IPS-18a (cell line): Measurements from ENCODE around the gene EME2.

Source experiments
- H3K27ac ChIP-seq: one replicate; pipeline ENCODE4 v1.5.1; 2013; ENCODE audit warnings: low read length
- H3K27me3 ChIP-seq: one replicate; pipeline ENCODE4 v1.6.1; 2013; ENCODE audit warnings: mild to moderate bottlenecking, low read length; ENCODE audit not compliant: control insufficient read depth, insufficient read depth
- H3K36me3 ChIP-seq: one replicate; pipeline ENCODE4 v1.6.1; 2013; ENCODE audit warnings: low read depth, low read length; ENCODE audit not compliant: control insufficient read depth
- H3K4me1 ChIP-seq: one replicate; pipeline ENCODE4 v1.6.1; 2013; ENCODE audit warnings: low read depth, low read length; ENCODE audit not compliant: control insufficient read depth
- H3K4me3 ChIP-seq: one replicate; pipeline ENCODE4 v1.5.1; 2013; ENCODE audit warnings: low read length
- H3K9ac ChIP-seq: one replicate; pipeline ENCODE4 v1.6.1; 2013; ENCODE audit warnings: mild to moderate bottlenecking, low read length, moderate library complexity
- H3K9me3 ChIP-seq: one replicate; pipeline ENCODE4 v1.6.1; 2013; ENCODE audit warnings: low read depth, low read length; ENCODE audit not compliant: control insufficient read depth

The EME2 gene

DNA sequence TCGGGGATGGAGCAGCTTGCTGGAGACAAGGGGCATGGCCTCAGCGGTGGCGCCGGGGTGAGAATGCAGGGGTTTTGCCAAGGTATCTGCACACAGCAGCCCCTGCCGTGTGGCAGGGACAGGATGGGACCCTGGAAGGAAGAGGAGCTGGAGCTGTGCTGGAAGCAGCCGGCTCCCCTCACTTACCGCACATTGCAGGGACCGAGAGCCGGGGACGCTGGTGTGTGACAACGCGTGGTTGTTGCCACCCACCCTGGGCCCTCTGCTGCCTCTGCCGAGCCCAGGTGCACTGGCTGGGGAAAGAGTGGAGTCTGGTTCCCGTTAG, 13.2 kb downstream of the EME2 start:
- H3K4me3 ChIP-seq = no peak overlapping the region
- H3K9ac ChIP-seq = no peak overlapping the region
- H3K4me1 ChIP-seq = no peaks in the 10 kb centered on the region
- no peaks in the 10 kb centered on the region for H3K27me3 ChIP-seq
- H3K36me3 ChIP-seq = peaks cover 9% of the 10 kb centered on the region
- no peak overlapping the region for H3K27ac ChIP-seq
- H3K9me3 ChIP-seq = no peaks in the 10 kb centered on the region

DNA sequence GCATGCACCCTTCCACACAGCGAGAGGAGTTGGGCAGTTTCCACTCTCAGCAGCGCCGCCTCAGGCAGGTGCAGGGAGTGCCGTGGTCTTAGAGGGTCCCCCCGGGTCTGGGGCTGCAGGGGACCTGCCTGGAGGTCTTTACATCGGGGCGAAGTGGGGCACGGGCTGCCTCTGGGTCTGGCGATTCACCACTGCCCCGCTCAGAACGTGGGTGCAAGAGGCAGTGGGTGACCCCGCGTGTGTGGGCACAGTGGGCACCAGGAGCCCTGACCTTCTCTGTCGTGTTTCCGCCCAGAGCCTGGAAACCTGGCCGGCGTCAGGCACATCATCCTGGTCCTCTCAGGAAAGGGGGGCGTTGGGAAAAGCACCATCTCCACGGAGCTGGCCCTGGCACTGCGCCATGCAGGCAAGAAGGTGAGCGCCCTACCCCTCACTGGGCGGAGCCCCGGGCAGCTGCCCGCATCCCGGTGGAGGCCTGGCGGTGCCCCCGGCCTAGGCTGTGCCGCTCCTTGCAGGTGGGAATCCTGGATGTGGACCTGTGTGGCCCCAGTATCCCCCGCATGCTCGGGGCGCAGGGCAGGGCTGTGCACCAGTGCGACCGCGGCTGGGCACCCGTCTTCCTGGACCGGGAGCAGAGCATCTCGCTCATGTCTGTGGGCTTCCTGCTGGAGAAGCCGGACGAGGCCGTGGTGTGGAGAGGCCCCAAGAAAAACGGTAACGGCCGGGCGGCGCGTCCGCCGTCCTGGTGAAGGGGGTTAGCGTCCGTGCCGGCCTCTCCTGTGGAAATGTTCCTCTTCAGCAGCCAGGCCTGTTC, 13.8 kb downstream of the EME2 start:
- H3K4me1 ChIP-seq = no peaks in the 10 kb centered on the region
- peaks cover 9% of the 10 kb centered on the region for H3K36me3 ChIP-seq
- H3K27me3 ChIP-seq = no peaks in the 10 kb centered on the region
- no peak overlapping the region for H3K4me3 ChIP-seq
- H3K9me3 ChIP-seq = no peaks in the 10 kb centered on the region
- no peak overlapping the region for H3K27ac ChIP-seq
- no peak overlapping the region for H3K9ac ChIP-seq

DNA sequence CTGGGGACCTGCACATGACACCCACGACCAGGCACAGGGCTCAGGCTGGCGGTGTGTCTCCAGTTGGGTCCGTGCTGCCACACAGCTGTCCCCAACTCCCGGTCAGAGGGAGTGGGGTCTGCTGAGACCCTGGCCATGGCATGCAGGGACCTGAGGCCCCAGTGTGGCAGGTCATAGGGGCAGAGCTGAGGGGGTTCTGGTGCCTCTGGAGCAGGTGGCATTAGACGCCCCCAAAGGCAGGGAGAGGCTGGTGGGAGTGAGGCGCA, 14.4 kb downstream of the EME2 start:
- no peak overlapping the region for H3K4me3 ChIP-seq
- H3K9me3 ChIP-seq = no peaks in the 10 kb centered on the region

DNA sequence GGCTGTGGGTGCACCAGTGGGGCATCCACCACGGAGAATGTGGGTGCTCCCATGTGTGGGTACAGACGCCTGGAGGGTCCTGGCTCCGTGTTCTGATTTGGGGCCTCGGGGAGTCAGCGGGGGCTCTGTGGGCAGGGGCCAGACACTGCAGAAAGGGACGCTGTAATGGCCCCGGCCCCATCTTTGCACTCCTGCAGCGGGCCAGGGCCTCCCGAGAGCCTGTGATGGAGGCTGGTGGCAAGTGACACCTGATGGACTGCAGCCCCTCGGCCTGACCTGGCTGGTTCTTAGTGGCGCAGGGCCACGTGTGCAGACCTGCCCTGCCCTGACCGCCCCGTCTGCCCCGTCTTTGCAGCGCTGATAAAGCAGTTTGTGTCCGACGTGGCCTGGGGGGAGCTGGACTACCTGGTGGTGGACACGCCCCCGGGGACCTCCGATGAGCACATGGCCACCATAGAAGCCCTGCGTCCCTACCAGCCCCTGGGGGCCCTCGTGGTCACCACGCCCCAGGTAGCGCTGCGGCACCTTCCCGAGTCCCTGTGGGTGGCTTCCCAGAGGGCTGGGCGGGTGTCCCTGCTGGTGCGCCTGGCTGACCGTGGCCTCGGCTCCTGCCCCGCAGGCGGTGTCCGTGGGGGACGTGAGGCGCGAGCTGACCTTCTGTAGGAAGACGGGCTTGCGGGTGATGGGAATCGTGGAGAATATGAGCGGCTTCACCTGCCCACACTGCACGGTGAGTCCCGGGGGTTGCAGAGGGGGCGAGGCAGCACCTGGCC, 14.9 kb downstream of the EME2 start:
- Histone ChIP-seq H3K36me3 (peaks cover 9% of the 10 kb centered on the region), H3K27me3 (no peaks in the 10 kb centered on the region), H3K4me1 (no peaks in the 10 kb centered on the region), H3K27ac (no peak overlapping the region), H3K9ac (no peak overlapping the region), H3K4me3 (no peak overlapping the region), H3K9me3 (no peaks in the 10 kb centered on the region)

More for the DNA sequence above, 14.4 kb downstream of the EME2 start:
- Histone ChIP-seq H3K27me3 (no peaks in the 10 kb centered on the region), H3K36me3 (peaks cover 9% of the 10 kb centered on the region), H3K9ac (no peak overlapping the region), H3K4me1 (no peaks in the 10 kb centered on the region), H3K27ac (no peak overlapping the region)

DNA sequence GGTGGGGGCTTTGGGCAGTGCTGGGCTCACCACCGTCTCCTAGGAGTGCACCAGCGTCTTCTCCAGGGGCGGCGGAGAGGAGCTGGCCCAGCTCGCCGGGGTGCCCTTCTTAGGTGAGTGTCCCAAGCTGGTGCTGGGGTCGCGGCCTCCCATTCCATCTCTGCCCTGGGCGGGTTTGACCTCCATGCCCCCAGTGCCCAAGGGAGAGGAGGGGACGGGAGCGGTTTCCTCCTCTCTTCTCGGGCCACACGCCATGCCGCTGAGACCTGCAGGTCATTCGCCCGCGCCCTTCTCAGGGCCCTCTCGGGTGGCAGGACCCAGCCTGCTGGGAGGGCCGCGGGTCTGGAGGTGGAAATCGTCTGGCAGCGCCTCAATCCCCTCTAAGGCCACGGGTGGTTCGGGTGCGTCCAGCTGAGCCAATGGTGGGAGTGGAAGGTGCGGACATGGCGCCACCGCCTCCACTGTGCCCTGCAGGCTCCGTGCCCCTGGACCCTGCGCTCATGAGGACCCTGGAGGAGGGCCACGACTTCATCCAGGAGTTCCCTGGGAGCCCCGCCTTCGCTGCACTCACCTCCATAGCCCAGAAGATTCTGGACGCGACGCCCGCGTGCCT, 15.6 kb downstream of the EME2 start:
- H3K4me3 ChIP-seq = no peak overlapping the region
- H3K36me3 ChIP-seq = peaks cover 9% of the 10 kb centered on the region
- no peaks in the 10 kb centered on the region for H3K4me1 ChIP-seq
- H3K27me3 ChIP-seq = no peaks in the 10 kb centered on the region
- no peak overlapping the region for H3K27ac ChIP-seq
- no peaks in the 10 kb centered on the region for H3K9me3 ChIP-seq
- no peak overlapping the region for H3K9ac ChIP-seq

DNA sequence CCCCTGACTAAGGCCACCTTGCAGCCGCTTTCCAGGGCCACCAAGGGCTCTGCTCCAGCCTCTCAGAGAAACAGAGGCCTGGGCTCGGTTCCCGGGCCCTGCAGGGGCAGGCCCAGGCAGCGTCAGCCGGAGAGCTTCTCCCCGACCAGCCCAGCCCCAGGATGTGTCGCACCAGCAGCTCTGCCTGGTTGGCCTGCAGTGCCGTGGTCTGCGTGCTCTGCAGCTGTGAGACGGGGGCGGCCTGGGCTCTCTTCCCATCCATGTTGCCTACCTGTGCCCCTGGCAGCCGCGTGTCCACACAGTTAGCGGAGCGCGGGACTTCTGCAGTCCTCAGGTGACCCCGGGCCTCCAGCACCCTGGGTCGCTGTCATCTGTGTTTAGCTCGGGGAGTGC, 16.1 kb downstream of the EME2 start:
- H3K4me1 ChIP-seq = no peaks in the 10 kb centered on the region
- H3K36me3 ChIP-seq = peaks cover 9% of the 10 kb centered on the region
- H3K27ac ChIP-seq = no peak overlapping the region

DNA sequence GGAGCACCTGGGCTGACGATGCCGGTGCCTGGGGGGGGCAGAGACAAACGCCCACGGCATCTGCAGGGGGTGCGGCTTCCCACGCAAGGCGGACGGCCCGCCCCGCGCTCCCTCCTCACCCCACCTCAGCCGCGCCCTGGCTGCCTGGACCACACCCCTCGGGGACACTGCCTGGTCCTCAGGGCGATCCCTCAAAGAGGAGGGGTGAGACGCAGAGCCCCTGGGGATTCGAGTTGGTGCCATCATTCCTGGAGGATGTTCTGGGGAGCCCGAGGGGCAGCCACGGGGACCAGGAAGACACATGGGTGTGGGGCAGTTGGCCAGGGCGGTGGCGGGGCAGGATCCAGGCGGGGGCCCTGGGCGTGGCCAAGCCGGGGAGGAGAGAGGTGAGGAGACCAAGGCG, 17.0 kb downstream of the EME2 start:
- Histone ChIP-seq H3K9me3 (no peaks in the 10 kb centered on the region), H3K4me1 (no peaks in the 10 kb centered on the region), H3K27me3 (no peaks in the 10 kb centered on the region), H3K4me3 (no peak overlapping the region), H3K27ac (no peak overlapping the region), H3K36me3 (peaks cover 9% of the 10 kb centered on the region), H3K9ac (no peak overlapping the region)

More for the DNA sequence above, 16.1 kb downstream of the EME2 start:
- Histone ChIP-seq H3K27me3 (no peaks in the 10 kb centered on the region), H3K9ac (no peak overlapping the region), H3K9me3 (no peaks in the 10 kb centered on the region), H3K4me3 (no peak overlapping the region)

DNA sequence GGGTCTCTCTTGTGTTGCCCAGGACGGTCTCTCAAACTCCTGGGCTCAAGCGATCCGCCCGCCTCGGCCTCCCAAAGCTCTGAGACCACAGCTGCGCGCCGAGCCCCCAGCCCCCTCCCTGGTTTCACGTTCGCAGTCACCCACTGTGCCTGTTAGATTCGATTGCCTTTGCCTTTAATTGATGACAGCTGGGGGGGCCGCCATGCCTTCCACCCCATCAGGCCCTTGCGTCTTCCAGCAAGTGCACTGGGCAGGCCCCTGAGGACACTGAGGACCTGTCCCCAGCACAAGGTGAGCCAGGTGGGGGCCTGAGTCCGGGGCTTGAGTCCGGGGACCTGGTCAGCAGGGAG, 17.6 kb downstream of the EME2 start:
- Histone ChIP-seq H3K9ac (no peak overlapping the region), H3K27ac (no peak overlapping the region), H3K4me3 (no peak overlapping the region), H3K27me3 (no peaks in the 10 kb centered on the region), H3K9me3 (no peaks in the 10 kb centered on the region), H3K4me1 (no peaks in the 10 kb centered on the region), H3K36me3 (peaks cover 9% of the 10 kb centered on the region)

DNA sequence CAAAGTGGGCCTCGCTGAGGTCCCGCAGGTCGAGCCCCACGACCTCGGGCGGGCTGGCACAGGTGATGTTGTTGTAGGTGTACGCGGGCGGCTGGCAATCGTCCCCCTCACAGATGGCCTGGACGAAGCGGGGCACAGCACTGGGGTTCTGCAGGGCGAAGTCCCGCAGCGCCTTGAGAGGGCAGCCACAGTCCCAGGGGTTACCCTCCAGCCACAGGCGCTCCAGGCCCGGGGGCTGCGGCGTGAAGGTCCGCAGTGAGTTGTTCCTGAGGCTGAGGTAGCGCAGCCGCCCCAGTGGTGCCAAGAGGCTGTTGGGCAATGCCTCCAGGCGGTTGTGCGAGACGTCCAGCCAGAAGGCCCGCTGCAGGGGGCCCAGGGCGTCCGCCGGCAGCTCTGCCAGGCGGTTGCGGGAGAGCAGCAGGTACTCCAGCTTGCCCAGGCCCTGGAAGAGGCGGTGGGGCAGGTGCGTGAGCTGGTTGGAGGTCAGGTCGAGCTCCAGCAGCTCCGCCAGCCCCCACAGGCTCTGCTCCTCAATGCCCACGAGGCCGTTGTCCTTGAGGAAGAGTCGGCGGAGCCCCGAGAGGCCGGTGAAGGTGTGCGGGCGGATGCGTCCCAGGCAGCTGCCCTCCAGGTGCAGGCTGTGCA, 18.1 kb downstream of the EME2 start:
- Histone ChIP-seq H3K36me3 (peaks cover 9% of the 10 kb centered on the region), H3K27ac (no peak overlapping the region), H3K9ac (no peak overlapping the region), H3K27me3 (no peaks in the 10 kb centered on the region), H3K9me3 (no peaks in the 10 kb centered on the region), H3K4me3 (no peak overlapping the region), H3K4me1 (no peaks in the 10 kb centered on the region)

DNA sequence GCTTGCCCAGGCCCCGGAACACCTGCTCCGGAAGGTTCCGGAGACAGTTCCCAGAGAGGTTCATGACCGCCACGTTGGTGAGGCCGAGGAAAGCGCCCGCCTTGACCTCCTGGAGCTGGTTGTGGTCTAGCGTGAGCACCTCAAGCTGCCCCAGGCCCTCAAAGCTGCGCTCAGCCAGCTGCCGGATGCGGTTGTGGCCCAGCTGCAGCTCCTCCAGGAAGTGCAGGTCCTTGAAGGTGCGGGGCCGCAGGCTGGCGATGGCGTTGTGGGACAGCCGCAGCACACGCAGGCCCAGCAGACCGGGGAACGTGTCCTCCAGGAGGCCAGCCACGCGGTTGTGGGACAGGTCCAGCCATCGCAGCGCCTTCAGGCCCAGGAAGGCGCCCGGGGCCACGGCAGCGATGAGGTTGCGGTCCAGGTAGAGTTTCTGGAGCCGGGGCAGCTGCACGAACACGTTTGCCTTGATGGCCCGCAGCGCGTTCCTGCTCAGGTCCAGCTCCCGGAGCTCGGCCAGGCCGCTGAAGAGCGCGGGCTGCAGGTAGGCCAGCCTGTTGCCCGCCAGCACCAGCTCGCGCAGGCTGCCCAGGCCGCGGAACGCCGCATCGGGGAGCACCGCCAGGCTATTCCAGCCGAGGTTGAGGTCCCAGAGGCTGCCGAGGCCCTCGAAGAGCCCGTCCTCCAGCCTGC, 18.8 kb downstream of the EME2 start:
- Histone ChIP-seq H3K4me3 (no peak overlapping the region), H3K9ac (no peak overlapping the region), H3K36me3 (peaks cover 9% of the 10 kb centered on the region), H3K9me3 (no peaks in the 10 kb centered on the region), H3K4me1 (no peaks in the 10 kb centered on the region), H3K27me3 (no peaks in the 10 kb centered on the region), H3K27ac (no peak overlapping the region)
